Stimulated activated CD4-positive, alpha-beta T cell treated with anti-CD3 and anti-CD28 coated beads, Interleukin-1b, Interleukin-23, amount 100 ng/mL, for 1 hour (primary cell): ENCODE data around the gene TMEM120B.
"Not testable (repeated sequence)": the region's sequence is repeated elsewhere in the genome, so short reads cannot be mapped to it uniquely, and the experiment has no call there.

Experiments
- DNase-seq, 2 donors: peaks; one replicate each; pipeline ENCODE4 v3.0.0-alpha.2; 2020; ENCODE audit warnings: low read depth in 2 of 2

The TMEM120B gene

GRCh38 chr12:121774968-121775474 is 62.5 kb downstream of the TMEM120B start:
- DNase-seq, result no peak

- DNase-seq, result no peak
Measured at GRCh38 chr12:121775501-121775900, 62.9 kb downstream of the TMEM120B start.

GRCh38 chr12:121776190-121777098 is 63.9 kb downstream of the TMEM120B start:
- DNase-seq, result peak; percentile 83 to 96

- DNase-seq, result no peak
Measured at GRCh38 chr12:121778567-121779421, 66.2 kb downstream of the TMEM120B start.

GRCh38 chr12:121779422-121779895 is 66.9 kb downstream of the TMEM120B start:
- DNase-seq, result no peak

GRCh38 chr12:121780429-121780828 is 67.9 kb downstream of the TMEM120B start:
- DNase-seq, result no peak

GRCh38 chr12:121781484-121781997 is 69.0 kb downstream of the TMEM120B start:
- DNase-seq, result no peak

GRCh38 chr12:121781998-121782979 is 69.7 kb downstream of the TMEM120B start:
- no peak for DNase-seq

GRCh38 chr12:121783766-121784165 is 71.2 kb downstream of the TMEM120B start:
- DNase-seq, result no peak

- DNase-seq, result no peak
Measured at GRCh38 chr12:121784460-121784859, 71.9 kb downstream of the TMEM120B start.

- no peak for DNase-seq
Measured at GRCh38 chr12:121786440-121786825, 73.9 kb downstream of the TMEM120B start.

GRCh38 chr12:121787063-121788025 is 74.8 kb downstream of the TMEM120B start:
- no peak for DNase-seq

GRCh38 chr12:121788176-121788818 is 75.7 kb downstream of the TMEM120B start:
- no peak for DNase-seq

GRCh38 chr12:121789233-121789781 is 76.8 kb downstream of the TMEM120B start:
- no peak for DNase-seq

GRCh38 chr12:121789800-121790728 is 77.5 kb downstream of the TMEM120B start:
- peak; percentile 86 to 90 for DNase-seq

GRCh38 chr12:121790785-121791184 is 78.2 kb downstream of the TMEM120B start:
- not testable (repeated sequence) for DNase-seq

GRCh38 chr12:121791671-121792551 is 79.4 kb downstream of the TMEM120B start:
- no peak for DNase-seq
